HG02885 (cell line): ENCODE measurements around the gene PRMT2.
A peak's percentile ranks its signal among the peaks of the same experiment; 100 is the strongest.

Experiments used
- ATAC-seq: cut with Tn5 transposase; IDR thresholded peaks from one replicate; pipeline ENCODE4 v1.9.1; 2021; ENCODE audit warnings: mild to moderate bottlenecking; ENCODE audit not compliant: unreplicated experiment, poor library complexity

Gene PRMT2

GRCh38 chr21:46635324-46636180 is at the start of gene PRMT2:
TSS of gene PRMT2 (plus strand) at chr21:46635674. CDS start at chr21:46636952, 1,278 bp downstream.
- ATAC-seq = peak; percentile 92

GRCh38 chr21:46594276-46594675 is 41.2 kb upstream of the PRMT2 start:
- no peak for ATAC-seq

DNA sequence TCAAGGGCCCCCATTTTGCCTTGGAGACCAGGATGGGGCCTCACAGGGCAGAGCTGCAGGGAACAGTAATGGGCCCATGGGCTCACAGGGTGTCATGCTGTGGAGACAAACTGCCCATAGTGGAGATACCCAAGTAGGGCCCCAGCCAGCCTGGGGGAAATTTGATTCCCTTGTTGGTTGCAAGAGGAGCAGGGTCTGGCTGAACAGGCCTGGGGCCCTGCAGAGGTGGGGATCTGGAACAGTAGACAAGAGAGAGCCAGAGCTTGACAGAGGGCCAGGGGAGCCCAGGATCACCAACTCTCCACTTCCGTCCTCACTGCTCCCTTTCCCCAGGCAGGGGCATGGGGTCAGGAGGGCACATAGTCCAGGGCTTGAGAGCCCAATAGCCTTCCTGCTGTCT is 39.3 kb upstream of the PRMT2 start:
- no peak for ATAC-seq

DNA sequence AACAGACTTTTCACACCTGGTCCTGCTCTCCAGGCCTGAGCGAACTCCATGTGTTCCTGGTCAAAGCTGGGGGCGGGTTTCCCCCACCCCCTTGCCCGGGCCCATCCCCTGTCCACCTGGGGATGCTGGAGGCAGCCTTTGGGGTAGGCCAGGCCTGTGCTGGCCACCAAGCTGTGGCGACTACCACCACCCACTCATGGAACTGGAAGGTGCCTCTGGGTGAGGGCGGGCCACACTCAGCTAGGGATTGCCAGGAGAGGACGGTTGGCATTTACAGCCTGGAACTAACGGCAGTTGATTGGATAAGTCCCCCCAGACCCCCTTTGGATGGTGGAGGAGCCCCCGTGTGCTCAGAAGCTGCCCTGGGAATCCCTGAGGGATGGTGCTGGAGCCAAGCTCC is 38.4 kb upstream of the PRMT2 start:
- ATAC-seq = no peak

DNA sequence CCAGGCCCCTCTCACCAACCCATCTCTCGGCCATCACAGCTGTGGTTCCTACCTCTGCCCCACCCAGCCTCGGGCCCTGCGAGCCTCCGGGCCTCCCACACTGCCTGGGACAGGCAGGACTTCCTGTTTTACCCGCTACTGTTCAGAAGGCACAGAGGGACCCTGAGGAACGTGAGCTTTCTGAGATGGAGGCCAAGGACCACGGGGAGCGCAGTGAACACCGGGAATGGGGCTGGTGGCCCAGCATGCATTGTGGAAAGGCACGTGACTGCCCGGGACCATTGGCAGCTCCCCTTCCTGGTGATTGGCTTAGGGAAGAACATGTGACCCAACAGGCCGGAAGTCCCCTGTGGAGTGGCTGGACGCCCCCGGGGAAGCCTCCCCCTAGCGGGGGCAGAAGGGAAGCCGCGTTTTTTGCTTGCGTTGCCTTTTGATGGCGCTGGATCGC is 37.6 kb upstream of the PRMT2 start:
- ATAC-seq = no peak

GRCh38 chr21:46598581-46599572 is 36.6 kb upstream of the PRMT2 start:
- ATAC-seq = no peak

- ATAC-seq = no peak
Observed at GRCh38 chr21:46600305-46600704, 35.2 kb upstream of the PRMT2 start.

DNA sequence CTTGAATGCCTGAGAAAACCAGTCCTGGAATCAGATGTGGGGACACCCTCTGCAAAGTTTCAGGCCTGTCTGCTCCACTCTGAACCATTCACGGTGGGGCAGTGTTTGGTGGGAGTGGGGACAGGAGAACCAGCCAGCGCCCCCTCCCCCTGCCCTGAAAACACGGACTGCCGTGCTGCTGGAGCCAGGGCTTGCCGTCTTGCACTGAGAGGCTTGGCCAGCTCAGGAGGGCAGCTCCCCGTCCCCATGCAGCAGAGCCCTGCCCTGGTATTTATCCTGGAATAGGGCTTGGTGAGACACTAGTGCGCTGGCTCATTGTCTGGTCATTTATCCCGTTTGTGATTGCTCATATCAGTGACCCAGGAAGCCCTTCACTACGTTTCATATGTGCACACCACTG is 34.5 kb upstream of the PRMT2 start:
- no peak for ATAC-seq

- no peak for ATAC-seq
Observed at GRCh38 chr21:46603228-46603627, 32.2 kb upstream of the PRMT2 start.

DNA sequence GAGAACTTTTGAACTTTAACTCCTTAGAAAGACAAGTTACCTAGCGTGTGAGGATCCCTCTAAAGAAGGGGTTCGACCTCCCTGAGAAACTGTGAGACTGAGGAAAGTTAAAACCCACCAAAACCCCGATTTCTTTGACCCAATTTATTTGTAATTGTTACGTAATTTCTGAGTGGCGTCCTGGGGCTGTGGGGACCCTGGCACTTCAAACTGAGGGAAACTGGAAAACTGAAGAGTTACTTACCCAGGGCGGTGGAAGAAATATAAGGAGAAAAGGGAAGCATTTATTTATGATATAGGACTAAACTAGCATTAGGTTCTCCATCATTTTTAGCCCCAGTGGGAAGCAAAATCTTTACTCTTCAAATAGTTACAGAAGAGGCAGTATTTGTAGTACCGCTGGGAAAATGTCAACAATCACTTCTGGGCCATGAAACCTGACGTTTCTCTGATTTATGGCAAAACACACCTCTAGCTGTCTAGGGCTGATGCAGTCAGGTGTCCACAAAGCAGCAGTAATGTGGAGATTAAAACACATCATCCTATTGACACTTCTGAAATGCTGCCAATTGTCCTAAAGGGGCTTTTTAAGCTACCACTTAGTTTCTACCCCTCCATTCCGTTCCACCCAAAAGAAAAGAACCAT is 31.0 kb upstream of the PRMT2 start:
- ATAC-seq = no peak

DNA sequence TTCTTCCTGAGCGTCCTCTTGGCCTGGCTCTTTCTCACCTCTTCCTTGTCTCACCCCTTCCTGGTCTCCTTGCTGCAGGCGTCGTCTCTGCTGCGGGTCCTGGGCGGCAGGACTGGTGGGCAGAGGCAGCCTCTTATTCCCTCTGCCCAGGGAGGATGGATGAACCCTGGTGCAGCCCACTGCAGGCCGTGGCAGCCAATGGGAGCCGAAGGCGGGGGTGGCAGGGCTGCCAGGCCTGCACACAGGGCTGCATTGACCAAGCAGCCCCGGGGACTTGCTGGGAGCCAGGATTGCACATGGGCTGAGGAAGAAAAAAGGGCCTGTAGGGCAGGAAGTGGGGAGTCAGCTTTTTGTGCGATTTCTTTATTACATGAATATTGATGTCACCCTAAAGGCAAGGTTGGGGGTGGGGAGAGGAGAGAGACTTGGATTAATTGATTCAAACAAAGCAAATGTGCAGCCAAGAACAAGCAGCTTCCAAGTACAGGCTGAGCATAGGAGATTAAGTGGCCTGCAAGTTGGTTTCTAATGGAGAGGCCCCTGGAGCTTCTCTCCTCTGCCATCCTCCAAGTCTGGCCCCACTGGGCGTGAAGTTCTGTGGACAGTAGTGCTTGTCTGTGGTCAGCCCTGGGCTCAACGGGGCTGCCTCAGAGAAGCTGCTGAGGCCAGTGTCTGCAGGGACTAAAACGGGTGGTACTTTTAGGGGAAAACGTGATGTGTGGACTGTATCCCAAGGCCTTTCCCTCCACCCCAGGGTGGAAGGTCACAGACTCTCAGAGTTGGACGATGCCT is 30.3 kb upstream of the PRMT2 start, which contains the start of gene S100B:
S100B (minus strand) TSS at position 108 of the 792 bp plus-strand sequence. CDS start 2,667 bp downstream, outside the sequence.
- ATAC-seq = no peak

- ATAC-seq = no peak
Observed at GRCh38 chr21:46605767-46606426, 29.6 kb upstream of the PRMT2 start.

GRCh38 chr21:46606427-46606813 is 29.1 kb upstream of the PRMT2 start:
- no peak for ATAC-seq

DNA sequence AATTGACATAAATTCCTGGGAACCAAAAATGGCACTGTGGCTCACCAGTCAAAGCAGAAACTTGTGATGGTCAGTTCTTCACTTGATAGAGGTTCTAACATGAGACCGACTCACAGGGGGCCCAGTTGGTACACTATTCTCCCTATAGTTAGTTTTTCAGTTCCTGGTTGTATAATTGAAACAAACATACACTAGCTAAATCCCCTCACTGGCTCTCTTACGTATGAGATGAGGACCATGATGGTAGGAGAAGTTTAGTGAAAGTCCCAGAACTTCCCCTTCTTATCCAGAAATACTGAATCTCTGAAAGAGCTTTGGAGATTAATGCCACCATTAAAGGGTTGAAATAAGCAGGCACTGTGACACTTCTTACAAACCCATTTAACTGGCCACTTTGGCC is 27.8 kb upstream of the PRMT2 start:
- ATAC-seq = no peak

GRCh38 chr21:46608672-46609111 is 26.8 kb upstream of the PRMT2 start:
- ATAC-seq = peak; percentile 55

DNA sequence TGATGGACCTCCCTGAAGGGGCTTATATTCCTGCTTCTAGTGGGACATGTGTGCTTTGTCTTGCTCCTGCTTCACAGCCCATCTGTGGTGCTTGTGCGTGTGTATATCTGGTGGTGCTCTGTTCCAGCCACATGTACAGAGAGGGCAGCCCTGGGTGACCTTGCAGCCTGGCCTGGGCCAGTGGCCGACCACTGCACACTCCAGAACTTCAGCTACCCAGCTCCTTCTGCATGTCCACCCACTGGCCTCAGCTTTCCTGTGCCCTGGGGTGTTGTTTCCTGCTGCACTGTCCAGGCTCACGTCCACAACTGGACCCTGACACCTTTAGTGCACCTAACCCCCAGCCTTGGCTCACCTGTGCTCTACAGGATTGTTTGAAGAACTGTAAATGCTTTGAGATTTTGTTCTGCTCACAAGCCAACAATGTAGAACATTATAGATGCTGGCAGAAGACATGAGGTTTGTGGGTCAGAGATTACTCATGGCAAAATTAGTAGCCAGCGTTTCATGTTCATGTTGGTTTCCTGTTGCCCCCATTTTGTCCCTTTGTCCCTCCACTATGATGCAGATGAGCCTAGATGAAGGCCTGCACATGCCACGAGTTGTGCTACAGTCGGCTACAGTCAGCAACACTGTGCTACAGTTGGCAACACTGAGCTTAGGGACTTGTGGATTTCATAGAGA is 25.3 kb upstream of the PRMT2 start:
- ATAC-seq = no peak

DNA sequence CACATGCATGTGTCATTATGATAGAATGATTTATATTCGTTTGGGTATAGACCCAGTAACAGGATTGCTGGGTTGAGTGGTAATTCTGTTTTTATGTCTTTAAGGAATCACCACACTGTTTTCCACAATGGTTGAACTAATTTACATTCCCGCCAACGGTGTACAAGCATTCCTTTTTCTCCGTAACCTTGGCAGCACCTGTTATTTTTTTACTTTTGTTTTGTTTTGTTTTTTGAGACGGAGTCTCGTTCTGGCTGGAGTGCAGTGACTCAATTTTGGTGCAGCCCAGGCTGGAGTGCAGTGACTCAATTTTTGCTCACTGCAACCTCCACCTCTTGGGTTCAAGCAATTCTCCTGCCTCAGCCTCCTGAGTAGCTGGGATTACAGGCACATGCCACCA is 22.1 kb upstream of the PRMT2 start:
- ATAC-seq = no peak

DNA sequence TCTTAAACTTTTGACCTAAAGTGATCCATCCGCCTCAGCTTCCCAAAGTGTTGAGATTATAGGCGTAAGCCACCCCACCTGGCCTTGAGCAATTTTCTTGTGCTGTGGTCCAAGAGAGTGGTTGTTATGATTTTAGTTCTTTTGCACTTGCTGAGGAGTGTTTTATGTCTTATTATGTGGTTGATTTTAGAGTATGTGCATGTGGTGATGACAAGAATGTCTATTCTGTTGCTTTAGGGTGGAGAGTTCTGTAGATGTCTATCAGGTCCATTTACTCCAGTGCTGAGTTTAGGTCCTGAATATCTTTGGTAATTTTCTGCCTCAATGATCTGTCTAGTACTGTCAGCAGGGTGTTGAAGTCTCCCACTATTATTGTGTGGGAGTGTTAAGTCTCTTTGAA is 19.4 kb upstream of the PRMT2 start:
- ATAC-seq = no peak
